Activated CD8-positive, alpha-beta T cell treated with anti-CD3 and anti-CD28 coated beads, Interleukin-2, amount 10 ng/mL, durations not matched to agents 7 days and 5 days (primary cell): ENCODE data around the gene FHDC1. TPM values are rescaled to one million over a fixed set of nuclear protein-coding genes. Genes with fewer than 3 reads are reported as not detected.

Experiments
- ATAC-seq: fragments of 150-1000 bp; cut with Tn5 transposase; one replicate; pipeline ENCODE4 v1.10.0; 2021; ENCODE audit warnings: moderate library complexity
- CTCF ChIA-PET: fragments of 350-600 bp; sonication (Branson Sonifier 250); formaldehyde crosslinking; loops from one replicate; lab custom pipeline; 2021; ENCODE audit warnings: antibody characterized with exemption; lab: Charles Lee
- POLR2A ChIA-PET: fragments of 350-600 bp; sonication (Branson Sonifier 250); formaldehyde crosslinking; loops from one replicate; lab custom pipeline; 2021; ENCODE audit warnings: antibody characterized with exemption; lab: Charles Lee
- DNase-seq: peaks from one replicate; pipeline ENCODE4 v3.0.0-alpha.2; 2020
- H3K27ac Mint-ChIP-seq: one replicate; pipeline ENCODE4 v1.8.0; 2021; ENCODE audit warnings: mild to moderate bottlenecking, mixed read lengths
- H3K27me3 Mint-ChIP-seq: one replicate; pipeline ENCODE4 v1.8.0; 2021; ENCODE audit warnings: low read depth, mixed read lengths
- H3K36me3 Mint-ChIP-seq: one replicate; pipeline ENCODE4 v1.8.0; 2021; ENCODE audit warnings: low read depth, mixed read lengths
- H3K4me1 Mint-ChIP-seq: one replicate; pipeline ENCODE4 v1.8.0; 2021; ENCODE audit warnings: low read depth, mixed read lengths
- H3K4me3 Mint-ChIP-seq: one replicate; pipeline ENCODE4 v1.8.0; 2021; ENCODE audit warnings: mild to moderate bottlenecking, mixed read lengths
- H3K9me3 Mint-ChIP-seq: one replicate; pipeline ENCODE4 v1.8.0; 2022; ENCODE audit warnings: mixed read lengths; ENCODE audit not compliant: insufficient read depth
- total RNA-seq, 2 experiments: library from RNA; stranded (reverse); gene quantifications; one replicate each; pipeline ENCODE4 v1.2.3, GENCODE V29; 2021

The FHDC1 gene
- total RNA-seq, 2 experiments from 2014 or later = 0.13 to 0.24 TPM

DNA sequence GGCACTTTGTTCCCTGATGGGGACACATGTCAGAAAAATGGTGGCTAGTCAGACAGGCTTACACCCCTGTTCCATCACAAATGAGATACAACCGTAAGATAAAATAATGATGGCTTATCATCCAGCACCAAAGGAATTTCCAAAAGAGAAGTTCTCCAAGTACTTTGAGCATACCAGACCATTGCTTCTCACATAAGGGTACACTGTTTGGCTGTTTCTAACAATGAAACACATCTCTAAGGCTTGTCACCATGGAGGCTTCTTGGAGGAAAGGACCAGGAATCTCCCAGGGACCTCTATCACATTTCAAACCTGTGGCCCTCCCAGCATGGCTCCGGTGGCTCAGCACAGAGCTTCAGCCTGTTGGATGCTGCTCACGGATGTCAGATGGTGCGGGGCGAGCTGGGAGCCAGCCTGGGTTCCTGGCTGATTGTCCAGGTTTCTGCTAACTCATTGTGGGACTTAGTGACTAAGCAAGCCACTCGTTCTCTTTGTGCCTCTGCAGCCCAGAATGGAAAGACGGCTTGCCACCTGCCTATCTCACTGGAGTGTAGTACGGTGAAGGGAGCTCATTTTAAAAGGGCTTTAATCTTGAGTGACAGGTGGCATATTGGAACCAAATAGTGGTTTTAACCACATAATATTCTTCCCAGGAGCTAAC is 54.5 kb downstream of the FHDC1 start:
- ChIA-PET CTCF (interaction anchor here (0.7 kb wide), 1 partner anchor 55 kb away, joined by 3 read pairs; no protein-coding TSS in a partner anchor), POLR2A (no interaction called here)
- DNase-seq (no peak), ATAC-seq (no peak)
- Mint-ChIP-seq H3K27ac (no peak overlapping the region), H3K36me3 (no peaks in the 10 kb centered on the region), H3K27me3 (peaks cover 2% of the 10 kb centered on the region), H3K9me3 (no peaks in the 10 kb centered on the region), H3K4me3 (no peak overlapping the region), H3K4me1 (no peaks in the 10 kb centered on the region)

- Mint-ChIP-seq H3K27me3 (peaks cover 2% of the 10 kb centered on the region), H3K9me3 (no peaks in the 10 kb centered on the region), H3K36me3 (no peaks in the 10 kb centered on the region), H3K4me1 (no peaks in the 10 kb centered on the region), H3K4me3 (no peak overlapping the region), H3K27ac (no peak overlapping the region)
- CTCF ChIA-PET = interaction anchor here (0.7 kb wide), 1 partner anchor 56 kb away, joined by 3 read pairs; no protein-coding TSS in a partner anchor
- ATAC-seq (no peak), DNase-seq (no peak)
- POLR2A ChIA-PET = no interaction called here
These were observed 55.3 kb downstream of the FHDC1 start for GRCh38 chr4:152991398-152991797.

GRCh38 chr4:152992027-152992426 is 55.9 kb downstream of the FHDC1 start:
- DNase-seq = no peak
- no peak for ATAC-seq
- H3K4me3 Mint-ChIP-seq = no peak overlapping the region
- H3K36me3 Mint-ChIP-seq = no peaks in the 10 kb centered on the region
- POLR2A ChIA-PET = no interaction called here
- H3K9me3 Mint-ChIP-seq = no peaks in the 10 kb centered on the region
- no peak overlapping the region for H3K27ac Mint-ChIP-seq
- CTCF ChIA-PET = no interaction called here
- H3K4me1 Mint-ChIP-seq = no peaks in the 10 kb centered on the region
- peaks cover 2% of the 10 kb centered on the region for H3K27me3 Mint-ChIP-seq

DNA sequence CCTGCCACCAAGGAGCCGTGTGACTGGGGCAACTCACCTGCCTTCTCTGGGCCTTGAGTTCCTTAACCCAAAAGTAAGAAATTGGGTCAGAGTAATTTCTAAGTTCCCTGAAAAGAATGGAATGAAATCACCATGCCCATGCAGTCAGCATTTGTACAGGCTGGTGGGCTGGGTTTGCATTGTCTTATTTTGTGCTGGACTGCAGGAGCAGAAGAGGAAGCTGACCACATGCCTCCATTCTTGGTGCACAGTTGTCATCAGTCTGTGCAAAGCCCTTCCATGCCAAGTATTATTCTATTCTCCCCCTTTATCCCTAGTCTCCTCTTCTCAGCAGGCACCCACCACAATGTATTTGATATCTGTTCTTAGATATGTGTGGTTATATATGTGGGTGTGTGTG is 56.3 kb downstream of the FHDC1 start:
- Mint-ChIP-seq H3K9me3 (no peaks in the 10 kb centered on the region), H3K27me3 (peaks cover 2% of the 10 kb centered on the region), H3K4me3 (no peak overlapping the region), H3K27ac (no peak overlapping the region), H3K36me3 (no peaks in the 10 kb centered on the region), H3K4me1 (no peaks in the 10 kb centered on the region)
- no peak for ATAC-seq
- DNase-seq = no peak
- ChIA-PET POLR2A (no interaction called here), CTCF (no interaction called here)

DNA sequence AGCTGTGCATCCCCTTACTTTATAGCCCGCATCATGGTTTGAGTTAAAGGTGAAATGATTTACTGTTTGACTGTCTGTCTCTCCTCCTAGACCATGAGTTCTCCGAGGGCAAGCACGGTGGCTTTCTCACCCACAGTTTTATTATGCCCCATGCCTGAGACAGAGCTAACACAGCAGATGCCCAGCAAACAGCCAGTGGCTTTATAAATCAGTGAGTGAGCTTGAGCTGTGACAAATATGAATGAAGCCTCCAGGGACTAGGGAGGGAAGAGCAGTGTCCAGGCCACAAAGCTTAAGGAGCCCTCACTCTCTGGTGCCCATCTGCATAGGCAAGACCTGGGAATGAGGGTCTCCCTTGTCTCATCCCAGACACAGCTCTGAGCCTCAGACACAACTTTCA is 57.9 kb downstream of the FHDC1 start:
- ChIA-PET POLR2A (no interaction called here), CTCF (interaction anchor here (1.2 kb wide), 1 partner anchor 133 kb away, joined by 4 read pairs; no protein-coding TSS in a partner anchor)
- no peak overlapping the region for H3K4me3 Mint-ChIP-seq
- DNase-seq (no peak), ATAC-seq (no peak)
- no peak overlapping the region for H3K27ac Mint-ChIP-seq
- H3K36me3 Mint-ChIP-seq = no peaks in the 10 kb centered on the region
- H3K4me1 Mint-ChIP-seq = no peaks in the 10 kb centered on the region
- H3K27me3 Mint-ChIP-seq = peaks cover 2% of the 10 kb centered on the region
- H3K9me3 Mint-ChIP-seq = no peaks in the 10 kb centered on the region

DNA sequence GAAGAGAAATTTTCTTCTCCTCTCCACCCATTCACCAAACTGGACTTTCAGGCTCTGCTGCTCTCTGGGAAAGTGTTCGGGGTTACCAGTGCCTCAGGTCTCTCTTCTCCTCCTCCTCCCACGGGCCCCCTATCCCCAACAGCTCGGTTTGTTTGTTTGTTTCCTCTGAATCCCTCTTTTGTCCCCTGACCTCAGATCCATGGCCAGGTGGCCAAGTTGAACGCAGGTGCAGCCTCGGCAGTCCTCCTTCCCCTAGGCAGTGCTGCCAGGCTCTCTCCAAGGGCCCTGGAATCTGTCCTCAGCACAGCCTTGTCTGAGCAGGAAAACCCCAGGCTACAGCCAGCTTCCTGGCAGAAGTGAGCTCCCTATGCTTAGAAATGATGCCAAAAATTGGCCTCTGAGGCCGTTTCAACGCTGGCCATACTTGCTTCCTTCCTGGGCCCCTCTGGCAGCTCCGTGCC is 60.0 kb downstream of the FHDC1 start:
- no peaks in the 10 kb centered on the region for H3K4me1 Mint-ChIP-seq

GRCh38 chr4:152996672-152997071 is 60.5 kb downstream of the FHDC1 start:
- H3K27me3 Mint-ChIP-seq = peaks cover 7% of the 10 kb centered on the region
- H3K4me3 Mint-ChIP-seq = no peak overlapping the region
- ATAC-seq = no peak
- H3K36me3 Mint-ChIP-seq = no peaks in the 10 kb centered on the region
- CTCF ChIA-PET = no interaction called here
- POLR2A ChIA-PET = no interaction called here
- no peaks in the 10 kb centered on the region for H3K9me3 Mint-ChIP-seq
- no peak for DNase-seq
- no peak overlapping the region for H3K27ac Mint-ChIP-seq
- H3K4me1 Mint-ChIP-seq = no peaks in the 10 kb centered on the region

More for the DNA sequence above, 60.0 kb downstream of the FHDC1 start:
- CTCF ChIA-PET = no interaction called here
- Mint-ChIP-seq H3K4me3 (no peak overlapping the region), H3K27ac (no peak overlapping the region), H3K27me3 (peaks cover 6% of the 10 kb centered on the region), H3K36me3 (no peaks in the 10 kb centered on the region), H3K9me3 (no peaks in the 10 kb centered on the region)
- ATAC-seq (no peak), DNase-seq (no peak)
- POLR2A ChIA-PET = no interaction called here

DNA sequence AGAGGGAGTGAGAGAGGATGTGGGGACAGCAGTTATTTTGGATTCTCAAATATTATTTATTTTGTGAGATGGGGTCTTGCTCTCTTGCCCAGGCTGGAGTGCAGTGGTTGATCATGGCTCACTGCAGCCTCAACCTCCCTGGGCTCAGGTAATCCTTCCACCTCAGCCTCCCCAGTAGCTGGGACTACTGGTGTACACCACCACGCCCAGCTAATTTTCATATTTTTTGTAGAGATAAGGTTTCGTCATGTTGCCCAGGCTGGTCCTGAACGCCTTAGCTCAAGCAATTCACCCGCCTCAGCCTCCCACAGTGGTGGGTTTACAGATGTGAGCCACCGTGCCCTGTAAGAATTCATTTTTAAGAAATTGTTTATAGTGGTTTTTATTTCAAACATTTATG is 61.2 kb downstream of the FHDC1 start:
- CTCF ChIA-PET = no interaction called here
- H3K27ac Mint-ChIP-seq = no peak overlapping the region

DNA sequence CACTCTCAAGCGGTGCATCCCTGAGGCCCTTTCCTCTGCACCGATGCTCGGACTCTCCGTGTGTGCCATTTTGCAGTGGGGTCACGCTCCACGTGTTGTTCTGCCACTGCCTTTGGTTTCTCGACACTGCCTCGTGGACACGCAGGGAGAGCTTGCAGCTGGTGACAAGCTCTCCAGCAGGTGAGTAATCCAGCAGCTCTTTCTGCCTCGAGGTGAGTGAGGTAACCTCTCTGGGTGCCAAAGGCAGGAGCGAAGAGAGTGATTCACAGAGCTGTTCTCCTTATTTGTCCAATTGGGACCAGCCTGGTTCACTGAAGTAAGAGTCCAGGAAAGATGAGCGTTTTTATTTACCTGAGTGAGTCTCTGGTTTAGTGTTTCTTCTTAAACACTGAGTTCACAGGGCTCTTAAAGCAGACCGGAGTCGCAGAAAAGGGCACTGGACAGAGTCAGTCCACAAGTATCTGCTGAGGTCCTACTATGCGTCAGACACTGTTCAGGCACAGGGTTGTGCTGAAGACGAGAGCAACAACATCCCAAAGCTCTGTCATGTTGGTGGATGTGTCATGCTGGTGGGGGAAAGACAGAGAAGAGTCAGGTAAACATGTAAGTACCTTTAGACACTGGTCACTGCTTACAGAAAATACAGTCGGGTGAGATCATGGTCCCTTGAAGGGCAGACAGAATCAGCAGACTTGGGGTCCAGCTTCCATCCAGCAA is 61.8 kb downstream of the FHDC1 start:
- no peaks in the 10 kb centered on the region for H3K4me1 Mint-ChIP-seq
- peaks cover 13% of the 10 kb centered on the region for H3K27me3 Mint-ChIP-seq
- no peak for DNase-seq
- no peaks in the 10 kb centered on the region for H3K9me3 Mint-ChIP-seq
- ChIA-PET POLR2A (no interaction called here), CTCF (no interaction called here)
- no peak for ATAC-seq
- no peaks in the 10 kb centered on the region for H3K36me3 Mint-ChIP-seq
- H3K4me3 Mint-ChIP-seq = no peak overlapping the region
- no peak overlapping the region for H3K27ac Mint-ChIP-seq

More for the DNA sequence above, 61.2 kb downstream of the FHDC1 start:
- Mint-ChIP-seq H3K9me3 (no peaks in the 10 kb centered on the region), H3K27me3 (peaks cover 12% of the 10 kb centered on the region), H3K4me1 (no peaks in the 10 kb centered on the region), H3K36me3 (no peaks in the 10 kb centered on the region), H3K4me3 (no peak overlapping the region)
- ATAC-seq (no peak), DNase-seq (no peak)
- POLR2A ChIA-PET = no interaction called here

DNA sequence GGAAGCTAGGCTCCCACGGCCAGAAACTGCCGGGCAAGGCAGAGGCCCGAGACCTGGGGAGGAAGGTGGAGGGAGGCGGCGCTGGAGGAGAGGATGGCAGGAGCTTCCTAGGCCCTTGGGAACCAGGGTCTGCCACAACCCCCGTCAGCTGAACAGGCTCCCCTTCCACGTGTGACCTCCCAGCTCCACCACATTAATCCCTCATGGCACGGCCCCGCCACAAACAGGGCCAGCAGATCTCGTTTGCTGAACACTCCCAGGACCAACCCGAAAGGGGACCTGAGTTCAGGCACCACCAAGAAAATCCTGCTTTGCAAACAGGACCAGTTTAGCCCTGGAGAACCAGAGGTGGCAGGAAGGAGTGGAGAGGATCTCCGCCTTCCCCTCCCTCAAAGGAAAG is 62.7 kb downstream of the FHDC1 start:
- Mint-ChIP-seq H3K4me1 (no peaks in the 10 kb centered on the region), H3K27ac (no peak overlapping the region), H3K9me3 (no peaks in the 10 kb centered on the region), H3K36me3 (no peaks in the 10 kb centered on the region), H3K27me3 (peaks cover 16% of the 10 kb centered on the region), H3K4me3 (no peak overlapping the region)
- DNase-seq = no peak
- ChIA-PET CTCF (no interaction called here), POLR2A (no interaction called here)
- ATAC-seq = no peak

- Mint-ChIP-seq H3K4me1 (no peaks in the 10 kb centered on the region), H3K9me3 (no peaks in the 10 kb centered on the region), H3K4me3 (no peak overlapping the region), H3K36me3 (no peaks in the 10 kb centered on the region), H3K27me3 (peaks cover 16% of the 10 kb centered on the region), H3K27ac (no peak overlapping the region)
- ChIA-PET CTCF (no interaction called here), POLR2A (no interaction called here)
- no peak for DNase-seq
- no peak for ATAC-seq
These were observed 63.4 kb downstream of the FHDC1 start for GRCh38 chr4:152999346-153000075.

GRCh38 chr4:153000076-153000420 is 63.9 kb downstream of the FHDC1 start:
- ATAC-seq (no peak), DNase-seq (no peak)
- Mint-ChIP-seq H3K4me1 (no peaks in the 10 kb centered on the region), H3K27ac (no peak overlapping the region), H3K36me3 (no peaks in the 10 kb centered on the region), H3K4me3 (no peak overlapping the region), H3K9me3 (no peaks in the 10 kb centered on the region), H3K27me3 (peaks cover 16% of the 10 kb centered on the region)
- ChIA-PET POLR2A (no interaction called here), CTCF (no interaction called here)
